Mucosa of stomach (tissue), 1 donor: ENCODE data around the gene RAPGEF4.

ENCODE experiments used
- H3K27me3 ChIP-seq: one replicate; pipeline ENCODE4 v1.7.0; 2013; ENCODE audit warnings: mild to moderate bottlenecking, low read length; ENCODE audit not compliant: control insufficient read depth, insufficient read depth
- H3K36me3 ChIP-seq: one replicate; pipeline ENCODE4 v1.7.0; 2013; ENCODE audit warnings: low read length; ENCODE audit not compliant: control insufficient read depth, insufficient read depth
- H3K4me1 ChIP-seq: one replicate; pipeline ENCODE4 v1.7.0; 2013; ENCODE audit warnings: mild to moderate bottlenecking, low read length; ENCODE audit not compliant: control insufficient read depth, insufficient read depth
- H3K4me3 ChIP-seq: one replicate; pipeline ENCODE4 v1.7.0; 2013; ENCODE audit warnings: low read length
- H3K9ac ChIP-seq: one replicate; pipeline ENCODE4 v1.7.0; 2013; ENCODE audit warnings: mild to moderate bottlenecking, low read length, moderate library complexity
- H3K9me3 ChIP-seq: one replicate; pipeline ENCODE4 v1.7.0; 2013; ENCODE audit warnings: mild to moderate bottlenecking, low read length, moderate library complexity; ENCODE audit not compliant: control insufficient read depth
- donor health status: Pancreatic carcinoma.

RAPGEF4 gene

GRCh38 chr2:173017646-173018420 lies 282.2 kb downstream of the RAPGEF4 start:
- Histone ChIP-seq H3K9ac (no peak overlapping the region), H3K4me1 (no peaks in the 10 kb centered on the region), H3K4me3 (no peak overlapping the region), H3K27me3 (no peaks in the 10 kb centered on the region), H3K9me3 (no peaks in the 10 kb centered on the region), H3K36me3 (no peaks in the 10 kb centered on the region)

- H3K27me3 ChIP-seq: no peaks in the 10 kb centered on the region
- no peaks in the 10 kb centered on the region for H3K4me1 ChIP-seq
- H3K9me3 ChIP-seq: no peaks in the 10 kb centered on the region
- H3K9ac ChIP-seq: no peak overlapping the region
- no peak overlapping the region for H3K4me3 ChIP-seq
- no peaks in the 10 kb centered on the region for H3K36me3 ChIP-seq
Measured at GRCh38 chr2:173019755-173020154, 284.1 kb downstream of the RAPGEF4 start.

- H3K27me3 ChIP-seq: no peaks in the 10 kb centered on the region
- no peak overlapping the region for H3K9ac ChIP-seq
- H3K36me3 ChIP-seq: no peaks in the 10 kb centered on the region
- no peaks in the 10 kb centered on the region for H3K9me3 ChIP-seq
- no peaks in the 10 kb centered on the region for H3K4me1 ChIP-seq
- no peak overlapping the region for H3K4me3 ChIP-seq
Measured at GRCh38 chr2:173021939-173022371, 286.3 kb downstream of the RAPGEF4 start.

- Histone ChIP-seq H3K9ac (no peak overlapping the region), H3K36me3 (no peaks in the 10 kb centered on the region), H3K4me1 (peaks cover 4% of the 10 kb centered on the region), H3K27me3 (no peaks in the 10 kb centered on the region), H3K9me3 (no peaks in the 10 kb centered on the region), H3K4me3 (no peak overlapping the region)
Measured at GRCh38 chr2:173023718-173024117, 288.1 kb downstream of the RAPGEF4 start.

- Histone ChIP-seq H3K9ac (no peak overlapping the region), H3K27me3 (no peaks in the 10 kb centered on the region), H3K9me3 (no peaks in the 10 kb centered on the region), H3K4me3 (no peak overlapping the region), H3K36me3 (no peaks in the 10 kb centered on the region), H3K4me1 (peaks cover 4% of the 10 kb centered on the region)
Measured at GRCh38 chr2:173026479-173026878, 290.8 kb downstream of the RAPGEF4 start.

GRCh38 chr2:173027181-173028128 lies 291.8 kb downstream of the RAPGEF4 start:
- H3K27me3 ChIP-seq: no peaks in the 10 kb centered on the region
- H3K4me1 ChIP-seq: peaks cover 4% of the 10 kb centered on the region
- no peak overlapping the region for H3K9ac ChIP-seq
- H3K9me3 ChIP-seq: no peaks in the 10 kb centered on the region
- no peaks in the 10 kb centered on the region for H3K36me3 ChIP-seq
- H3K4me3 ChIP-seq: no peak overlapping the region

- Histone ChIP-seq H3K27me3 (no peaks in the 10 kb centered on the region), H3K4me1 (peaks cover 4% of the 10 kb centered on the region), H3K4me3 (no peak overlapping the region), H3K9me3 (no peaks in the 10 kb centered on the region), H3K9ac (no peak overlapping the region), H3K36me3 (no peaks in the 10 kb centered on the region)
Measured at GRCh38 chr2:173028141-173028540, 292.5 kb downstream of the RAPGEF4 start.

GRCh38 chr2:173028671-173029070 lies 293.0 kb downstream of the RAPGEF4 start:
- H3K36me3 ChIP-seq: no peaks in the 10 kb centered on the region
- no peaks in the 10 kb centered on the region for H3K9me3 ChIP-seq
- no peak overlapping the region for H3K9ac ChIP-seq
- no peaks in the 10 kb centered on the region for H3K27me3 ChIP-seq
- peaks cover 4% of the 10 kb centered on the region for H3K4me1 ChIP-seq
- no peak overlapping the region for H3K4me3 ChIP-seq

GRCh38 chr2:173030561-173031490 lies 295.2 kb downstream of the RAPGEF4 start:
- Histone ChIP-seq H3K4me3 (no peak overlapping the region), H3K36me3 (no peaks in the 10 kb centered on the region), H3K9ac (no peak overlapping the region), H3K4me1 (peaks cover 5% of the 10 kb centered on the region), H3K27me3 (no peaks in the 10 kb centered on the region), H3K9me3 (no peaks in the 10 kb centered on the region)

- Histone ChIP-seq H3K27me3 (no peaks in the 10 kb centered on the region), H3K9me3 (no peaks in the 10 kb centered on the region)
Measured at GRCh38 chr2:173032032-173032431, 296.4 kb downstream of the RAPGEF4 start.

GRCh38 chr2:173033084-173033483 lies 297.4 kb downstream of the RAPGEF4 start:
- Histone ChIP-seq H3K4me3 (no peak overlapping the region), H3K9me3 (no peaks in the 10 kb centered on the region), H3K4me1 (peaks cover 11% of the 10 kb centered on the region), H3K27me3 (no peaks in the 10 kb centered on the region), H3K9ac (no peak overlapping the region), H3K36me3 (no peaks in the 10 kb centered on the region)

More at GRCh38 chr2:173032032-173032431, 296.4 kb downstream of the RAPGEF4 start:
- Histone ChIP-seq H3K9ac (no peak overlapping the region), H3K4me3 (no peak overlapping the region), H3K4me1 (peaks cover 11% of the 10 kb centered on the region), H3K36me3 (no peaks in the 10 kb centered on the region)
